Fibroblast of skin of right biceps (primary cell): ENCODE results near the gene ZGPAT.

Source experiments
- DNase-seq: peaks from one replicate; pipeline ENCODE4 v3.0.0-alpha.2; 2013

The ZGPAT gene

DNA sequence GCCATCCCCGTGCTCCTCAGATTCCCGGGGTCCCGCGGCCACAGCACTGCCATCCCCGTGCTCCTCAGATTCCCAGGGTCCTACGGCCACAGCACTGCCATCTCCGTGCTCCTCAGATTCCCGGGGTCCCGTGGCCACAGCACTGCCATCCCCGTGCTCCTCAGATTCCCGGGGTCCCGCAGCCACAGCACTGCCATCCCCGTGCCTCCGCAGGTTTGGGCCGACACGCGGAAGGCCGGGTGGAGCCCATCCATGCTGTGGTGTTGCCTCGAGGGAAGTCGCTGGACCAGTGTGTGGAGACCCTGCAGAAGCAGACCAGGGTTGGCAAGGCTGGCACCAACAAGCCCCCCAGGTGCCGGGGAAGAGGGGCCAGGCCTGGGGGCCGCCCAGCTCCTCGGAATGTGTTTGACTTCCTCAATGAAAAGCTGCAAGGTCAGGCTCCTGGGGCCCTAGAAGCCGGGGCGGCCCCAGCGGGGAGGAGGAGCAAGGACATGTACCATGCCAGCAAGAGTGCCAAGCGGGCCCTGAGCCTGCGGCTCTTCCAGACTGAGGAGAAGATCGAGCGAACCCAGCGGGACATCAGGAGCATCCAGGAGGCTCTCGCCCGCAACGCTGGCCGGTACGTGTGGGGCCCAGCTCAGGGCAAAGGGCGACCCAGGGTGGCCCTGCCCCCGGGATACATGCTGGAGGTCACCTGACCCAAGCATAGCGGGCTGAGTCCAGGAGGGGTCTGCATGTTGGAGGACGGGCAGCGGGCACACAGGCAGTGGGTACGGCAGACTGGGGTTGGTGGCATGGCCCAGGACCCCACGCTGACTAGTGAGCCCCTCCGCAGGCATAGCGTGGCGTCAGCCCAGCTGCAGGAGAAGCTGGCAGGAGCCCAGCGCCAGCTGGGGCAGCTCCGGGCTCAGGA, 27.4 kb downstream of the ZGPAT start:
- DNase-seq = no peak

DNA sequence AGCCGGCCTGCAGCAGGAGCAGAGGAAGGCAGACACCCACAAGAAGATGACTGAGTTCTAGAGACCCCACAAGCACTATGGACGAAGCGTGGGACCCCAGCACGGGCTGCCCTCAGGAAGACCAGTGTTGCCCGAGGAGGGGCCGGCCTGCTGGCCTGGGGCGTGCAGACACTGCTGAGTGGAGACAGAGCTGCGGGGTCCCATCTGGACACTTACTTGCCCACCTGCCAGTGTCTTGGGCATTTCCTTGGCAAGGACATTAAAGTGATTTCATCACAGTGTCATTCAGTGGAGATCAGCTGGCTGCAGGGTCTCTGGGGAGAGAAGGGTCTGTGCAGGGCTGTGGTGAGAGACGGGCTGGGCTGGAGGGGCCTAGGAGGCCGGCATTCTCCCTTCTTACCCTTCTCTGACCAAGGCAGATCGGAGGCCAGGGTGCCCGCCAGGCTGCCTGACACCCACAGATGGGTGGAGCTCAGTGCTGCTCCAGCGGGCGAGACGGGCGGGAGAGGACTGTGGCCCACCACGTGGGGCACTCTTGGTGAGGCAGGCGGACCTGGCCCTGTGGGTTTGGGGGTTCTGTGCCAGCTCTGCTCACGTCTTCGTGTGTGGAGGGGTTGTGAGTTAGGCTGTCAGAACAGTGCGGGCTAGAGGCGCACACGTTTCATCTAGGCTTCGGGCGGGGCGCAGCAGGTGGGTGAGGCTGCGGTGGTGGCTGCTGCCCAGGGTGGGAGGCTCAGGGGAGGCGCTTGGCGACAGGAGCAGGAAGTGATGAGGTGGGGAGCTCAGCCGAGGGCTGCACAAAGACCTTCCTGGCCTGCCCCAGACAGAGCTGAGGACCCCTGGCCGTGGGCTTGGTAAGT, 28.2 kb downstream of the ZGPAT start, which contains the start of gene LIME1:
TSS of gene LIME1 (plus strand) at position 806 of the 860 bp plus-strand sequence. CDS start 886 bp downstream, outside the sequence.
- DNase-seq = no peak

DNA sequence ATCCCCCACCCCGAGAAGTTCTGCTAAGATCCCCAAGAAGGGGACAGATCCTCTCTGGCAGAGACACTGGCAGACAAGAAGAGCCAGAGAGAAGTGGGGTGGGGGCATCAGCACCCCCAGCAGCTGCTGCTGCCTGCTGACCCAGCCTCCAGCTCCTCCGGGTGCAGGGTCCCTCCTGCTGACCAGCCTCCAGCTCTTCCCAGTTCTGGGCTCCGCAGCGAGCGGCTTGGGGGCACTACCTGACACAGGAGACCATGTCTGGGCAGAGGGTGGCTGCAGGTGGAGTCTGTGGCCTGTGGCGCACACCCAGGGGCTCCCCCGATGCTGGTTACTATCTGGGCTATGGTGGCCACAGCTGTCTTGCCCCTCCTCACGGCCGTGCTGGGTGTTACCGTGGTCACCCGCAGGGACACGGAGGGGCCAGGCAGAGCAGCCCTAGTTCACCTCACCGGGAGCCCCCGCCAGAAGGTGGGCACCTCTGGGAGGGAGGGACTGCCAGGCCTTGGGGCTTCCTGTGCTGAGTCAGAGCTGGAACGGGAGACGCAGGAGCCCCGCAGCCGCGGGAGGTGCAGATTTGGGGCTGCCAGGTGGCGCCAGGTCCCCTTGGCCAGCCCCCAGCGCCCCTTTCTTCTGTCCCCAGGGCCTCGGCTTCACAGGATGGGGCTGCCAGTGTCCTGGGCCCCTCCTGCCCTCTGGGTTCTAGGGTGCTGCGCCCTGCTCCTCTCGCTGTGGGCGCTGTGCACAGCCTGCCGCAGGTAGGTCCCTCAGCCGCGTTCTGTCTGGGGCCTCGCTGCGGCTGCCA, 29.3 kb downstream of the ZGPAT start:
- no peak for DNase-seq

DNA sequence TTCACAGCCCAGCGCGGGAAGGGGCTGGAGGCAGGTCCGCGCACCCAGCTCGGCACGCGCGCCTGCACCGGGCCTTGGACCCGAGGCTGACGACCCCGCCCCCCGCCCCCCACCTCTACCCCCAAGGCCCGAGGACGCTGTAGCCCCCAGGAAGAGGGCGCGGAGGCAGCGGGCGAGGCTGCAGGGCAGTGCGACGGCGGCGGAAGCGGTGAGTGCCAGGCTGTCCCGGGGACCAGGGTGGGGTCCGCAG, 29.8 kb downstream of the ZGPAT start:
- DNase-seq = no peak

DNA sequence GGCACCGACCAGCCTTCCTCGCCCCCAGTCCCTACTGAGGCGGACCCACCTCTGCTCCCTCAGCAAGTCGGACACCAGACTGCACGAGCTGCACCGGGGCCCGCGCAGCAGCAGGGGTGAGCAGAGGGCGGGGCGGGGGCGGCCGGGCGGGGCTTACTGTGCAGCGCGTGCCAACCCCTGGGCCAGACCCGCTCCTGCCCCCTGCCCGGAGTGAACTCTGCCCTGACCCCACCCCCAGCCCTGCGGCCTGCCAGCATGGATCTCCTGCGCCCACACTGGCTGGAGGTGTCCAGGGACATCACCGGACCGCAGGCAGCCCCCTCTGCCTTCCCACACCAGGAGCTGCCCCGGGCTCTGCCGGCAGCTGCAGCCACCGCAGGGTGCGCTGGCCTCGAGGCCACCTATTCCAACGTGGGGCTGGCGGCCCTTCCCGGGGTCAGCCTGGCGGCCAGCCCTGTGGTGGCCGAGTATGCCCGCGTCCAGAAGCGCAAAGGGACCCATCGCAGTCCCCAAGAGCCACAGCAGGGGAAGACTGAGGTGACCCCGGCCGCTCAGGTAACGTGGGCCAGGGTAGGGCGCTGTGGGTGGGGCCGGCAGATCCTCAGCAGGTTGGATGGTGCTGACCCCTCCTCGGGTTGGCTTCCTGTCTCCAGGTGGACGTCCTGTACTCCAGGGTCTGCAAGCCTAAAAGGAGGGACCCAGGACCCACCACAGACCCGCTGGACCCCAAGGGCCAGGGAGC, 30.3 kb downstream of the ZGPAT start:
- DNase-seq = no peak

DNA sequence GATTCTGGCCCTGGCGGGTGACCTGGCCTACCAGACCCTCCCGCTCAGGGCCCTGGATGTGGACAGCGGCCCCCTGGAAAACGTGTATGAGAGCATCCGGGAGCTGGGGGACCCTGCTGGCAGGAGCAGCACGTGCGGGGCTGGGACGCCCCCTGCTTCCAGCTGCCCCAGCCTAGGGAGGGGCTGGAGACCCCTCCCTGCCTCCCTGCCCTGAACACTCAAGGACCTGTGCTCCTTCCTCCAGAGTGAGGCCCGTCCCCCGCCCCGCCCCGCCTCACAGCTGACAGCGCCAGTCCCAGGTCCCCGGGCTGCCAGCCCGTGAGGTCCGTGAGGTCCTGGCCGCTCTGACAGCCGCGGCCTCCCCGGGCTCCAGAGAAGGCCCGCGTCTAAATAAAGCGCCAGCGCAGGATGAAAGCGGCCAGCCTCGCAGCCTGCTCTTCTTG, 30.9 kb downstream of the ZGPAT start:
- DNase-seq = peak; percentile 17

DNA sequence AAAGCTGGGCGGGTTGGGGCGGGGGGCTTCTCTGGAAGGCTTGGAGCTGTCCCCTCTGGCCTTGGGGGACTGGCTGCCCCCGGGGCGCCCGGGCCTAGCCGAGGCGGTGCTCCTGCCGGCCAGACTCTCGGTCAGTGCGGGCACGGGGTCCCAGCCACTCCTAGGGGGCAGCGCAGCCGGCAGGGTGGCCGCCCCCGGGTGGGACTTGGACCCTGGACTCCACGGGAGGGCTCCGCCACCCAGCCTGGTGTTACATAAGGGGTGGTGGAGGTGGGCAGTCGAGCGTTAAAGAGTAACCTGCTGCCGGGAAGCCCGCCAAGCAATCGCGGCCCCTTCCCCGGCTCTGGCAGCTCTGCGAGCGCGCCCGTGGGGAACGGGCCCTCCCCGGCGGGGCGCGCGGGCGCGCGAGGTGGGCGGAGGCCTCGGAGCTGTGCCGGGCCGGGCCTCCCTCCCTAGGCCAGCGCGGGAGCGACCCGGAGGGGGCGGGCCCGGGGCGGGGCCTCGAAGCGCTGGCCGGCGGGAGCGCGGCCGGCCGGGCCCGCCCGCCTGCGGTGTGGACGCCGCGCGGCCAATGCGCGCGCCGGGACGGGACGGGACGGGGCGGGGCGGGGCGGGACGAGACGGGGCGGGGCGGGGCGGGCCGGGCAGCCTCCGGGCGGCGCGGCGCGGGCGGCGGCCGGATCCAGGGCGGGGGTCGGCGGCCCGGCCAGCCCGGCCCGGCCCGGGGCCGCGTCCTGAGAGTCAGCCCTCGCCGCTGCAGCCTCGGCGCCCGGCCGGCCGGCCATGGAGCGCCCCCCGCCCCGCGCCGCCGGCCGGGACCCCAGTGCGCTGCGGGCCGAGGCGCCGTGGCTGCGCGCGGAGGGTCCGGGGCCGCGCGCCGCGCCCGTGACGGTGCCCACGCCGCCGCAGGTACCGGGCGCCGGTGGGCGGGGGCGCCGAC, 31.6 kb downstream of the ZGPAT start, which contains the start of gene SLC2A4RG:
TSS of gene SLC2A4RG (plus strand) at position 647 of the 940 bp plus-strand sequence. CDS start at position 784, 137 bp downstream.
- peak; percentile 78 for DNase-seq

DNA sequence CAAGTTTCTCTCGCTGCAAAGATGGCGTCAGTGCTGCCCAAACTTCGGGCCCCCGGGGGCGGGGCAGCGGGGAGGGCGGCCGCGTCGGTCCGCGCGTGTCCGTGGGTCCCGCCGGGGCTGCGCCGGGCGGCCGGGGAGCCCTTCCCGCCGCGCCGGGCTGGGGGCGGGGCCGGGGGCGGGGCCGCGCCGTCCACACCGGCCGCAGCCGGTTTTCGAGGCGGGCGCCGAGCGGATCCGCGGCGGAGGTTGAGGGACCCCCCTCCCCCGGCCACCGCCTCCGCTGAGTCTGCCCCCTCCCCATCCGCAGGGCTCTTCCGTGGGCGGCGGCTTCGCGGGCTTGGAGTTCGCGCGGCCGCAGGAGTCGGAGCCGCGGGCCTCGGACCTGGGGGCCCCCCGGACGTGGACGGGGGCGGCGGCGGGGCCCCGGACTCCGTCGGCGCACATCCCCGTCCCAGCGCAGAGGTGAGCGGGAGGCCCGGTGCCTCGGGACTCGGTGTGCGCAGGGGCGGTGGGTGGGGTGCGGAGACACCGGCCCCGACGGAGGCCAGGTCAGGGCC, 32.3 kb downstream of the ZGPAT start:
- peak; percentile 47 for DNase-seq

DNA sequence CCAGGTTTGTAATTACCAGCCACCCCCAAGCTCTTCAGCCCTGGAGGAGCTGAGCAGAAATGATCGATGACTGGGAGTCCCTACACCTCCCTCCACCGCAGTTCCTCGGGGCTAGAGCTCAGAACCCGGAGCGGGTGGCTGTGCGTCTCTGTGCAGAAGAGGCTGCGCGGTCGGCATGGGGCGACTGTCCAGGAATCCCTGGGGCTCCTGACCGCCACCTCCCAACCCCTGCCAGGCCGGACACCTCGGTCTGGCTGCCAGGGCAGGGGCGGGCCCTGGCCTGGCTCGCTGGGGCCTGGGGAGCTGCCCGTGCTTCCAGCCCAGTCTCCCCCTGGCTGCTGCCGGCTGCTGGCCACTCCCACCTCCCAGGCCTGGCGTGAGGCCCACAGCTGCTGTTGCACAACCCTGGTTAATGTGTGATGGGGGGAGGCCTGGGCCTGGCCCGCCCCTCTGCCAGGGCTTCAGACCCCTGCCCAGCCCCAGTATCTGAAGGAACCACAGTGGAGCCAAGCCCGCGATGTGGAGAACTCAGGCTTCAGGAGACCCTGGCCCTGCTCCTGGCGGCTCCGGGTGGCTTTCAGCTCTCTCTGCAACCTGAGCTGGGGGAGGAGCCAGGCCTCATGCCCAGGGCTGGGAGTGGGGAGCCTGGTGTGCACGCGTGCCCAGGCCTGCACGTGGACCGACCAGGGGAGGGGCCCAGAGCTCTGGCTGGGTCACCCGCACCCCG, 33.0 kb downstream of the ZGPAT start:
- peak; percentile 88 for DNase-seq

DNA sequence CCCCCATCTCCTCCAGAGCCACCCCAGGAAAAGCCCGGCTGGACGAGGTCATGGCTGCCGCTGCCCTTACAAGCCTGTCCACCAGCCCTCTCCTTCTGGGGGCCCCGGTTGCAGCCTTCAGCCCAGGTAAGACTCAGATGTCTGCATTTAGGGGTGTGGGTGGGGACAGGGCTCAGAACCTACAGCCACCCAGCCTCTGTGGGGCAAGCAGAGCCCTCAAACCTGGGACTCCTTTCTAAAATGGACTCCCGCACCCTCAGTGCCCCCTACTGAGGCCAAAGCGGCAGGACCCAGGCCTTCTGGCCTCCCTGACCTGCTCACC, 33.5 kb downstream of the ZGPAT start:
- DNase-seq = no peak

DNA sequence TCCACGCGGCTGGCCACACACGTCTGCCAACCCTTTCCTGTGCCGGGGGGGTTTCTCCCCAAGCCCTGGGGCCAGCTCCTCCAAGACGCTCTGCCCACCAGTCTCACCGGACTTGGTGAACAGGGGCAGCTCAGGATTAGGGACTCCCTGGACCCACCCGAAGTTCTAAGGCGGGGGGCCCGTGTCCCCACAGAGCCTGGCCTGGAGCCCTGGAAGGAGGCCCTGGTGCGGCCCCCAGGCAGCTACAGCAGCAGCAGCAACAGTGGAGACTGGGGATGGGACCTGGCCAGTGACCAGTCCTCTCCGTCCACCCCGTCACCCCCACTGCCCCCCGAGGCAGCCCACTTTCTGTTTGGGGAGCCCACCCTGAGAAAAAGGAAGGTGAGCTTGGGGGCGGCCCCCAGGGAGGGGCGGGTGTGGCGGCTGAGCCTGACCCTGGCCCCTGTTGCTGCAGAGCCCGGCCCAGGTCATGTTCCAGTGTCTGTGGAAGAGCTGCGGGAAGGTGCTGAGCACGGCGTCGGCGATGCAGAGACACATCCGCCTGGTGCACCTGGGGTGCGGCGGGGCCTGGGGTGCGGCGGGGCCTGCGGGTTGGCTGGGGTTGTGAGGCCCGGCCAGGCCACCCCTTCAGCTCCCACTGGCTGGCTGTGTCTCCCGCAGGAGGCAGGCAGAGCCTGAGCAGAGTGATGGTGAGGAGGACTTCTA, 34.0 kb downstream of the ZGPAT start:
- DNase-seq = no peak

DNA sequence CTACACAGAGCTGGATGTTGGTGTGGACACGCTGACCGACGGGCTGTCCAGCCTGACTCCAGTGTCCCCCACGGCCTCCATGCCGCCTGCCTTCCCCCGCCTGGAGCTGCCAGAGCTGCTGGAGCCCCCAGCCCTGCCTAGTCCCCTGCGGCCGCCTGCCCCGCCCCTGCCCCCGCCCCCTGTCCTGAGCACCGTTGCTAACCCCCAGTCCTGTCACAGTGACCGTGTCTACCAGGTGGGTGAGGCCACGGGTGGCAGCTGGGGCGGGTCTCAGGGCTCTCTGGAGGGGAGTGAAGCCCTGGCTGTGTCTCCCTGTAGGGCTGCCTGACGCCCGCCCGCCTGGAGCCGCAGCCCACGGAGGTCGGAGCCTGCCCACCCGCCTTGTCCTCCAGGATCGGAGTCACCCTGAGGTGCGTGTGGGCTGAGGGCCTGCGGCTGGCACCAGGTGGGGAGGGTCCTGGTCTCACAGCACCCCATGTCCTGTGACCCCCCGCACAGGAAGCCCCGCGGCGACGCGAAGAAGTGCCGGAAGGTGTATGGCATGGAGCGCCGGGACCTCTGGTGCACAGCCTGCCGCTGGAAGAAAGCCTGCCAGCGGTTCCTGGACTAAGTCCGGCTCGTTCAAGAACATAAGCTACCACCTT, 34.7 kb downstream of the ZGPAT start:
- no peak for DNase-seq

DNA sequence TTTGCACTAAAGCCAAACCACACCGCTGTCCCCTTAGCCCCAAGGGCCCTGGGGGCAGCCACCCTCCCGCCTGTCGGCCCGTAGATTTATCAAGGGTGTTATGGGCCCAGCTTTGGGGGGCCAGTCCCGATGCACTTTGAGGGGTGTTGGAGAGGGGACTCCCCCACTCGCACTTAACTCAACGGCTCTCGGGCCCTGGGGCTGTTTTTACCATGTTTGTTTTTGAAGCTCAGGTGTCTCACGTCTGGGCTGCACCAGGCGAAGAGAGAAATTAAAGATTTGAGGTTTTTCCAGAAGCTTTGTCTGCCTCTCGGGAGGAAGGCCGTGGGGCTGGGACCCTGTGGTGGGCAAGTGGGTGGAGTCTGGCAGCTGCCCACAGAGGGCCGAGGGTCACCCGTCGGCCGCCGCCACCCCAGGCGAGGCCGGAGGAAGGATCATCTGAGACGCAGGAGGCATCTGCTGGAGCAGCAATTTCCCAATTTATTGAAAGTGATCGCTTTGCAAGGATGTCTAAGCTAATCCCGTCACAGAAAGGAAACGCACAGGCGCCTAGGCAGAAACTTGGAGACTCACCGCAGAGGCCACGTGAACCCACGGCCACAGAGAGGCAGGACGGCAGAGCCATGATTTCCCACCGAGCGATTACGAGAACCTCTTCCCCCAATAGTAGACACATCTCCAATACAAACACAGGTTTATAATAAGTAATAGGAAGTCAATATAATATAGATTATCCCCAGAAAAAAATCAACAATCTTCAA, 35.6 kb downstream of the ZGPAT start:
- DNase-seq = no peak

DNA sequence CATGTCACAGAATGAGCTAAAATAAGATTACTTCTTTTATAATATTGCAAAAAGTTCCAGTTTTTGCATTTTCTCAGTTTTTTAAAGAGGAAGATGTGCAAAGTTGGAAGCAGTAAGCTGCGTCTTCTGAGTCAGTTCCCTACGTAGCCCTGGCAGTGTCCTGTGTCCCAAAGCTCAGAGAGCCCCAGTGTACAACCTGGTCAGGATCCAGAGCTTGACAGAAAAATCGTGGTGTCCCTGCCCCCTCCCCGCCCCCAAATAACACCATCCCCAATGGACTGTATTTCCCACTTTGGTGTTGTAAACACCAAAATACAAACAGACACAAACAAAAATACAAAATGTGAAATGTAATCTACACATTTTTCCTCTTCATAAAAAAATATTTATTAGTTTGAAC, 36.3 kb downstream of the ZGPAT start:
- DNase-seq = no peak

DNA sequence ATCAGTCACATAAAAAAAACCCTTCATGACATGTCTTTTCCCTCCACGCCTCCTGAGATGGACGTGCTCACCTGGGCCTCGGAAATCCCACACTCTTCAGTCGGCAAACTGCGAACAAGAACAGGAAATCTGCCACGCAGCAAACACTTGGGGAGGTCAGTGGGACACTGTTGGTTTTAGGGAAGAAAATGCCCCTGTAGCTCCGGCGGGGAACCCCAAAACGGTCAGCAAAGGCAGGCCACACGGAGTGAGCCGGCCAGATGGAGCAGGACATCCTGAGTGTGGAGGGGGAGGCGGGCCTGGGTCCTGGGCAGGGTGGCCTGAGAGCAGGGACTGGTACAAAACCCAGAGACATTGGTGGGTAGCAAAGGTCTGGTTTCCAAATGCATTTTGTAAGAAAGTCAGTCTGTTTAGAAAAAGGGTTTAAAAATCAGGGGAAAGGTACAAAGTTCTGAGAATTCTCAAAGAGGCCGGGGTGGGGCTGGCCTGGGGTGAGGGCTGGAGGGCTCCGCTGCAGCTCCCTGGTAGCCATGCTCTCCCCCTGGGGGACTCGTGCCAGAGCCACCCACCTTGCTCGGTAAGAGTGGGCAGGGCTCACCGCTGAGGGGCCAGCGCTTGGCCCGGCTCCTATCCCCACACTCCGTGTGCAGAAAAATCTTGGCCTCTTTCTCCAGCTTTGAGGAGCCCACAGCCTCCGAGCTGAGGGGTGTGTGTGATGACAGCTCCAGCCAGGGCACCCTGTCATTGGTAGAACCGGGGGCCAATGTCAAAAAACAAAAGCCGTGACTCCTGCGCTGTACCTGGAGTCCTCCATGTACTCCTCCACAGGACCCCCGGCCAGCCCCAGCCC, 37.0 kb downstream of the ZGPAT start:
- DNase-seq = no peak

DNA sequence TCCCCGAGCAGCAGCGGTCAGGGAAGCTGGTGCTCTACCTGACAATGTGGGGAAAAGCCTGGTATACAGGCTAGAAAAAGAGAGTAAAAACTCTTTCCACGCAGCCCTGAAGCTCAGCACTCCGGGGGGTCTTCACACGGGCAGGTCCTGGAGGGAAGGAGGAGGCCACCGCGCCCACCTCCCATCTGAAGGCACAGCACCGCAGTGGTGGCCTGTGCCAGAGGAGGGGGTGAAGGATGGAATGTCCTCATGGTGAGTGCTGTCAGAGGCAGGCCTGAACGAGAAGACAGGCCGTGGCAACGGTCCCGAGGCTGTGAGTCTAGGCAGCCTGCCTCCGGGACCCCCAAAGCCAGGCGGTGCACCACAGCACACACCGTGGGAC, 37.6 kb downstream of the ZGPAT start:
- no peak for DNase-seq
